Heart left ventricle (tissue), 16 donors: ENCODE data around the gene MGAT3. TPM values are rescaled to one million over a fixed set of nuclear protein-coding genes. Genes with fewer than 3 reads are reported as not detected.

Experiments
- ATAC-seq, 4 donors: fragments of 200-7000 bp; cut with Tn5 transposase; one replicate each; pipeline ENCODE4 v1.9.1; 2020 to 2022; ENCODE audit warnings: moderate library complexity in 4 of 4, mild to moderate bottlenecking in 3 of 4, moderate number of reproducible peaks in 1 of 4
- DNase-seq, 5 donors: peaks; one replicate each; pipeline ENCODE4 v3.0.0-alpha.2; 2020
- H3K27ac ChIP-seq, 12 donors: fragments of 200-600 bp; sonication (generic) in 4 of 12; one replicate each; pipeline versions ENCODE4 v1.5.0 to v1.8.0; 2016 to 2022; ENCODE audit warnings: mild to moderate bottlenecking in 2 of 12
- H3K27me3 ChIP-seq, 9 donors: fragments of 200-600 bp; sonication (generic) in 2 of 9; one replicate each; pipeline versions ENCODE4 v1.5.1 to v1.8.0; 2016 to 2022; ENCODE audit warnings: mild to moderate bottlenecking in 3 of 9
- H3K36me3 ChIP-seq, 9 donors: fragments of 200-600 bp; sonication (generic) in 2 of 9; one replicate each; pipeline versions ENCODE4 v1.5.0 to v1.8.0; 2018 to 2022; ENCODE audit warnings: mild to moderate bottlenecking in 2 of 9
- H3K4me1 ChIP-seq, 12 donors: fragments of 200-600 bp; sonication (generic) in 4 of 12; one replicate each; pipeline versions ENCODE4 v1.5.0 to v1.8.0; 2016 to 2022; ENCODE audit warnings: mild to moderate bottlenecking in 3 of 12
- H3K4me3 ChIP-seq, 12 donors: fragments of 200-600 bp; sonication (generic) in 4 of 12; one replicate each; pipeline versions ENCODE4 v1.5.0 to v1.8.0; 2017 to 2022; ENCODE audit warnings: mild to moderate bottlenecking in 9 of 12, moderate library complexity in 4 of 12
- H3K9me3 ChIP-seq, 12 donors: fragments of 200-600 bp; sonication (generic) in 4 of 12; one replicate each; pipeline versions ENCODE4 v1.5.0 to v1.8.0; 2016 to 2022; ENCODE audit warnings: mild to moderate bottlenecking in 1 of 12
- POLR2A ChIP-seq, 2 donors: fragments of 450-650 bp; IDR thresholded peaks; one replicate each; pipeline ENCODE4 v1.6.1; 2017; ENCODE audit warnings: antibody characterized with exemption in 2 of 2, mild to moderate bottlenecking in 2 of 2, moderate library complexity in 2 of 2
- WGBS, 4 donors: extraction: QIAGEN DNeasy Blood & Tissue Kit in 2 of 4; methylation state at CpG; one replicate each; pipeline versions ENCODE4 v1.1.5 to v1.1.7; 2013 to 2018; 5-methylcytosine and 5-hydroxymethylcytosine counted together
- intact Hi-C, 10 donors: fragments of 100-400 bp; cut with DNase I; formaldehyde crosslinking; loops; one replicate each; pipeline versions ENCODE4 v1.11.1 to v1.14.2; 2022
- polyA plus RNA-seq, 2 donors: library from polyadenylated mRNA; stranded (reverse); fragments of 200-250 nt; gene quantifications; one replicate each; pipeline ENCODE4 v1.2.3, GENCODE V29; 2013
- total RNA-seq, 9 donors: library from RNA; depleted of rRNA in 2 of 9; stranded (reverse); fragments of >200 nt in 2 of 9; fragmentation: NEBNext Ultra II Directional in 3 of 9; extraction: Animal tissue kit (Norgen Biotek cat#: 25700) in 3 of 9; gene quantifications; one replicate each; pipeline versions ENCODE4 v1.1.0 to v1.2.4, GENCODE V29; 2016 to 2023
- TF ChIP-seq, protein P1 (sequence below), 12 donors: fragments of 200-600 bp; sonication (generic) in 4 of 12; IDR thresholded peaks; one replicate each; pipeline versions ENCODE4 v1.5.0 to v1.8.0; 2018 to 2022; ENCODE audit warnings: antibody characterized with exemption in 12 of 12, mild to moderate bottlenecking in 5 of 12
- donor health status: ischemic (EF 13 %, LVEDD 7.1; RV severe dilation, severe dysfunction).
- donor health status: healthy with polysubstance abuse.
- donor health status: DM: no; HTN: yes; CAD: no.
- donor health status: DM: no; HTN: no; CAD: no.
- donor health status: ischemic (EF 25% LVEDD 6.9; RV normal size, moderate dysfunction).
- donor health status: ischemic (EF 25% LVEDD 5.7; RV mildly dilated, moderate dysfunction).
- donor health status: healthy.
- donor health status: DM: yes; HTN: yes; CAD: no.
- donor health status: ischemic (EF 35%, LVEDD 5.7; RV mildly dilated, moderate dysfunction).
- donor health status: nonischemic (EF 11% LVEDD 7.7; RV severe dilation, severe dysfunction).
- donor health status: DM: yes; HTN: yes; CAD: no.
- donor health status: PGD.
- donor health status: ischemic (EF 29% LVEDD 5.4; RV normal size, mild dysfunction).
- donor health status: nonischemic (EF 23%, LVEDD 6.1; RV moderate dilation, normal function).

The MGAT3 gene
- total and polyA plus RNA-seq, 11 donors: 2.2 to 9.9 (median 4.4) TPM

DNA sequence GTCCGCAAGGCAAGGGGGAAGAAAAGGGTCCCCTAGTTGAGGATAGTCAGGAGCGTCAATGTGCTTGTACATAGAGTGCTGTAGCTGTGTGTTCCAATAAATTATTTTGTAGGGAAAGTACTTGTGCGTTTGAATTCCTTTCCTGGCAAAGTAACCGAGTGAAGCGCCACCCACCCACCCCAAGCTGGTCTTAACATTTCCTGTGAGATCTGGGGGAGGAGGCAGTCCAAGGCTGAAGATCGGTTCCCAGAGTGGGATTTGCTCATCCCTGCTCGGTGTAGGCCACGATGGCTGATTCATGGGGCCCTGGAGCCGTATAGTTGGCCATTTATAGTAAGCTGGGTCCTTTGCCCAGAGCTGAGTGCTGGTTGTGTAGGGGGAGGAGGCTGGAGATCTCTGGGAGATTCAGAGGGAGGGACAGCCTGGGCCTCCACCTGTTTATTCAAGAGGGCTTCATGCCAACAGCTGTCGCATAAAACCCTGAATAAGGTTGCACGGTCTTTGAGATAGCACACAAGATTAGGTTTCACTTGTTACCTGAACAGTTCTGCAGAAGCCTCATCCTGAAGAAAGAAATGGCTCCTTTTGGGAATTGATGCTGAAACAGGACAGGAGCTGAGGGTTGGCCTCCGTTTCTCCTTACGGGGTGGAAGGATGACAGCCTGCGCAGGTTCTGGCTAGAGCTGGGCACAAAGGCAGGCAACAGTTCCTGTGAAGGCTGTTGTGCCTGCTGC, 65.9 kb downstream of the MGAT3 start:
- peak in 3 of 5 donors; percentile 35 to 54 (median 46) for DNase-seq
- peak overlapping the region; percentile 71 to 100 (median 96) for H3K4me3 ChIP-seq
- TF ChIP-seq, protein P1, sequence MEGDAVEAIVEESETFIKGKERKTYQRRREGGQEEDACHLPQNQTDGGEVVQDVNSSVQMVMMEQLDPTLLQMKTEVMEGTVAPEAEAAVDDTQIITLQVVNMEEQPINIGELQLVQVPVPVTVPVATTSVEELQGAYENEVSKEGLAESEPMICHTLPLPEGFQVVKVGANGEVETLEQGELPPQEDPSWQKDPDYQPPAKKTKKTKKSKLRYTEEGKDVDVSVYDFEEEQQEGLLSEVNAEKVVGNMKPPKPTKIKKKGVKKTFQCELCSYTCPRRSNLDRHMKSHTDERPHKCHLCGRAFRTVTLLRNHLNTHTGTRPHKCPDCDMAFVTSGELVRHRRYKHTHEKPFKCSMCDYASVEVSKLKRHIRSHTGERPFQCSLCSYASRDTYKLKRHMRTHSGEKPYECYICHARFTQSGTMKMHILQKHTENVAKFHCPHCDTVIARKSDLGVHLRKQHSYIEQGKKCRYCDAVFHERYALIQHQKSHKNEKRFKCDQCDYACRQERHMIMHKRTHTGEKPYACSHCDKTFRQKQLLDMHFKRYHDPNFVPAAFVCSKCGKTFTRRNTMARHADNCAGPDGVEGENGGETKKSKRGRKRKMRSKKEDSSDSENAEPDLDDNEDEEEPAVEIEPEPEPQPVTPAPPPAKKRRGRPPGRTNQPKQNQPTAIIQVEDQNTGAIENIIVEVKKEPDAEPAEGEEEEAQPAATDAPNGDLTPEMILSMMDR (IDR thresholded peaks at IDR 0.05): no peak
- TF ChIP-seq POLR2A (IDR thresholded peaks at IDR 0.05): no peak
- peak in 3 of 4 donors; percentile 3 to 11 (median 6) for ATAC-seq
- peaks cover 0 to 80% (median 62%) of the 10 kb centered on the region in 12 donors for H3K4me1 ChIP-seq
- peaks cover 9 to 53% (median 40%) of the 10 kb centered on the region in 9 donors for H3K36me3 ChIP-seq
- intact Hi-C loops: loop anchor here in 9 of 10 donors (5.0 to 10.0 kb wide), 12 partner anchors 60 to 815 kb away; partner anchors contain the start of genes RPL3 (in 4 of the 9), SYNGR1 (in 4 of the 9), CBX7 (in 1 of the 9) and GTPBP1 (in 1 of the 9)
- peak overlapping the region in 11 of 12 donors; percentile 12 to 100 (median 99) for H3K27ac ChIP-seq
- no peaks in the 10 kb centered on the region for H3K27me3 ChIP-seq
- 3 to 13% (median 11%) methylated on average over 12 to 14 of the region's 14 CpGs for WGBS, 4 donors
- H3K9me3 ChIP-seq: no peaks in the 10 kb centered on the region

DNA sequence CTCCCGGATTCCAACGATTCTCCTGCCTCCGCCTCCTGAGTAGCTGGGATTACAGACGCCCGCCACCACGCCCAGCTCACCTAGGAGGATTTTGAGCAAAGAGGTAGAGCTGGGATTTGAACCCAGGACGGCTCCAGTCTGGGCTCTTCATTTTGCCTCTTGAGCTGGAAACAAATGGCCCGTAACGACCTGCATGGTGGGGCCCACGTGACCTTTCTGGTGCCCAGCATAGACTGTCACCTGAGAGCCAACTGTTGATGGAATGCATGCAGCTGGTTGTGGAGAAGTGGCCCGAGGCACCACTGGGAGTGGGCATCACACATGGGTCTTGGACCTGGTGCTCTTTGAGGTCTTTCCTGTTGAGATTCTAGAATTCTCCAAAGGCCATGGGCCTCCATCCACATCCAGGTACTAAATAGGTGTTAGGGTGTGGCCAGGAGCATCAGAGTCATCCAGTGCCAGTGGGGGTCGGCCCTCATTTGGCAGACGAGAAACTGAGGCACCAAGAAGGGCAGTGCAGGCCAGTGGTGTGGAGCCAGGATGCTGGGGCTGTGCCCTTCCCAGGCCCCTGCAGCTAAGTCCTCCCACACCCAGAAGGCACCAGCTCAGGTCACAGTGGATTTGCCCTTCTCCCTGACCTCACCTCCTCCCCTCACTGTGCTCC, 67.4 kb downstream of the MGAT3 start:
- Histone ChIP-seq H3K4me3 (peak overlapping the region in 7 of 12 donors; percentile 1 to 100 (median 97)), H3K27ac (peak overlapping the region in 8 of 12 donors; percentile 3 to 100 (median 78)), H3K27me3 (no peaks in the 10 kb centered on the region), H3K36me3 (peaks cover 9 to 63% (median 43%) of the 10 kb centered on the region in 9 donors), H3K4me1 (peaks cover 5 to 82% (median 66%) of the 10 kb centered on the region in 12 donors), H3K9me3 (no peaks in the 10 kb centered on the region)
- intact Hi-C loops: loop anchor here in 9 of 10 donors (5.0 to 10.0 kb wide), 12 partner anchors 62 to 817 kb away; partner anchors contain the start of genes RPL3 (in 4 of the 9), SYNGR1 (in 4 of the 9), CBX7 (in 1 of the 9) and GTPBP1 (in 1 of the 9)
- DNase-seq (no peak), ATAC-seq (no peak)
- TF ChIP-seq POLR2A (IDR thresholded peaks at IDR 0.05): no peak
- TF ChIP-seq, protein P1 (IDR thresholded peaks at IDR 0.05): no peak
- WGBS, 4 donors: 66 to 74% (median 70%) methylated on average over 11 to 13 of the region's 13 CpGs

DNA sequence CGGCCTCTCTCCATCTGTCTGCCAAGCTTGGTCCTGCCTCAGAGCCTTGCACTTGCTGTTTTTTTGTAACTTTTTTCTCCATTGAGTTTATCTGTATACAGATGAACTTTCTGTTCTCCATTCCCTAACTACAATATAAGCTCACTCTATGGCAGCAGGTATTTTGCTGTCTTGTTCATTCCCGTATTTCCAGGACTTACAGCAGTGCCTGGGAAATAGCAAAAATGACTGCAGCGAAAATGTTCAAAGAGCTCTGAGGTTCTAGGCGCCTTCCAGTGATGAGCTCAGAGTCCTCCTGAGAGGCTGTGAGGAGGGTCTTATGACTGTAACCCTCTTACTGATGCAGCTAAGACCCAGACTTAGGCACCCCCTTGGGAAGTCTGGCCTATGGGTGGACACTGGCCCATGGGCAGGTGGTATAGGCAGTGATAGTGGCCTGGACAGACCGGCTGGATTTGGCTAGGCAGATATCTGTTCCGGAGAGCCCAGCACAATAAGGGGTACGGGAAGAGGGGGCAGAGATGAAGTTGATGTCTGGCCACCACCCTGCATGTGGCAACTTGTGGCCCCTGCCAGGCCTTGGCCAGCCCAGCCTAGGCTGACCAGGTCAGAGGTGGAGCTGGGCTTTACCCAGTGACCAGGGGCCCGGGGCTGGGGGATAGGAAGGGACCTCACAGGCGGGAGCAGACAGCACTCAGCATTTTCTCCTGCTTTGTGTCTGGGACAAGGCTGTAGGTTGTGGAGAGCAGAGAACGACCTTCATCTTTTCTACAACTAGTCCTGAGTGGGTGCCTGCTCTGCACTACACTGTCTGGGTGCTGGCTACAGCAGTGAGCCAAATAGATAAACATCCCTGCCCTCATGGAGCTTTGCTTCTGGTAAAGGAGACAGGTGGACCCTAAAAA, 68.2 kb downstream of the MGAT3 start:
- 72 to 85% (median 81%) methylated on average over 9 to 10 of the region's 10 CpGs for WGBS, 4 donors
- peak overlapping the region in 6 of 12 donors; percentile 3 to 100 (median 78) for H3K27ac ChIP-seq
- no peaks in the 10 kb centered on the region for H3K27me3 ChIP-seq
- intact Hi-C loops: loop anchor here (5.0 to 10.0 kb wide), 15 partner anchors 33 to 818 kb away; partner anchors contain the start of genes RPL3 (in 6 of the 10), SYNGR1 (in 5 of the 10), CBX7 (in 1 of the 10) and GTPBP1 (in 1 of the 10)
- H3K4me3 ChIP-seq: no peak overlapping the region
- no peaks in the 10 kb centered on the region for H3K9me3 ChIP-seq
- peaks cover 5 to 88% (median 72%) of the 10 kb centered on the region in 12 donors for H3K4me1 ChIP-seq
- DNase-seq: no peak
- ATAC-seq: no peak
- TF ChIP-seq POLR2A (IDR thresholded peaks at IDR 0.05): no peak
- TF ChIP-seq, protein P1 (IDR thresholded peaks at IDR 0.05): no peak
- peaks cover 9 to 70% (median 51%) of the 10 kb centered on the region in 9 donors for H3K36me3 ChIP-seq
